Epithelial cell of esophagus (primary cell): ENCODE measurements around the gene SLC25A38.

ENCODE experiments used
- DNase-seq: peaks from one replicate; pipeline ENCODE4 v3.0.0; 2010; ENCODE audit warnings: low read depth
- H3K4me3 ChIP-seq: 2 replicates; pipeline ENCODE4 v1.5.1; 2011; ENCODE audit warnings: mild to moderate bottlenecking, low read length, control low read depth
- TF ChIP-seq, protein P1 (sequence below): IDR thresholded peaks from 2 replicates; pipeline ENCODE4 v1.5.1; 2011; ENCODE audit warnings: low read depth, mild to moderate bottlenecking, low read length, control low read depth, inconsistent platforms; ENCODE audit not compliant: insufficient read depth; ENCODE audit errors: missing control alignments

Gene SLC25A38

DNA sequence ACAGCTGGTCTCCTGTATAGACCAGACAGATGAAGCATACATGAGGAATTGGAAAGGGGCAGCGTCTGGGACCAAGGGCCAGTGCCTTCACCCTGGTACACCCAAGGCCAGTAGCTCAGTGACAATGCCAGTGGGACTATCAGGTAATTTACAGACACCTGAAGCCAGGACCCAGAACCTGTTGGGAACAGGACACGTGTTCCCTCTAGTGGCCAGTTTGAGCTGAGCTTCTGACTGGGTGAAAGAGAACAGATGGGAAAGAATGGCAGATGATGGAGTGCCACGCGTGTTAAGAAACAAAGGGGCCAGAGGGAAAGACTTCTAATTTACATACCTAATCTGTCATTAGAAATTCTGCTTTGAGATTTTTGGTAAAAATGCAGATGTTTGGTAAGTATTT, 5.1 kb upstream of the SLC25A38 start:
- TF ChIP-seq, protein P1, sequence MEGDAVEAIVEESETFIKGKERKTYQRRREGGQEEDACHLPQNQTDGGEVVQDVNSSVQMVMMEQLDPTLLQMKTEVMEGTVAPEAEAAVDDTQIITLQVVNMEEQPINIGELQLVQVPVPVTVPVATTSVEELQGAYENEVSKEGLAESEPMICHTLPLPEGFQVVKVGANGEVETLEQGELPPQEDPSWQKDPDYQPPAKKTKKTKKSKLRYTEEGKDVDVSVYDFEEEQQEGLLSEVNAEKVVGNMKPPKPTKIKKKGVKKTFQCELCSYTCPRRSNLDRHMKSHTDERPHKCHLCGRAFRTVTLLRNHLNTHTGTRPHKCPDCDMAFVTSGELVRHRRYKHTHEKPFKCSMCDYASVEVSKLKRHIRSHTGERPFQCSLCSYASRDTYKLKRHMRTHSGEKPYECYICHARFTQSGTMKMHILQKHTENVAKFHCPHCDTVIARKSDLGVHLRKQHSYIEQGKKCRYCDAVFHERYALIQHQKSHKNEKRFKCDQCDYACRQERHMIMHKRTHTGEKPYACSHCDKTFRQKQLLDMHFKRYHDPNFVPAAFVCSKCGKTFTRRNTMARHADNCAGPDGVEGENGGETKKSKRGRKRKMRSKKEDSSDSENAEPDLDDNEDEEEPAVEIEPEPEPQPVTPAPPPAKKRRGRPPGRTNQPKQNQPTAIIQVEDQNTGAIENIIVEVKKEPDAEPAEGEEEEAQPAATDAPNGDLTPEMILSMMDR, result peak; percentile 93
- H3K4me3 ChIP-seq, result no peak overlapping the region
- DNase-seq, result peak; percentile 77

- H3K4me3 ChIP-seq, result no peak overlapping the region
- TF ChIP-seq, protein P1, result no peak
- DNase-seq, result no peak
These were observed 4.0 kb upstream of the SLC25A38 start for GRCh38 chr3:39378957-39379777.

- DNase-seq, result no peak
- TF ChIP-seq, protein P1, result no peak
- no peak overlapping the region for H3K4me3 ChIP-seq
These were observed 3.4 kb upstream of the SLC25A38 start for GRCh38 chr3:39379778-39380155.

DNA sequence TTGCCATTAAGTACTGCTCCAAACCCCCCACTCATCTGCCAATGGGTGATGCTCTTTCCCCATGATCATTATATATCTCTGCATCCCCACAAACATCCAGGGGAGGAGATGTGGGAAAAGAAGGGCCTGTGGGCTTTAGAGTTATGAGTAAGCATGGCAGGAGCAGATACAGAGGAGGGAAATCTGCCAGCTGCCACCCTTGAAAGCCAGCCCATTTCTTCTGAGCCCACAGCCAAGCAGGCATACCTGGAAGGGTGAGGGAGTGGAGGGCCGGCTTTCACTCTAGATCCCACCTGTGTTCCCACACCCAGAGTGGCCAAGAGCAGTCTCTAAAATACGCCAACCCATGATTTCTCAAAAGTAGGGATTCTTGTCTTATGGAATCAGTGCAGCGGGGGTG, 1.7 kb upstream of the SLC25A38 start:
- no peak overlapping the region for H3K4me3 ChIP-seq
- TF ChIP-seq, protein P1, result no peak
- DNase-seq, result no peak

DNA sequence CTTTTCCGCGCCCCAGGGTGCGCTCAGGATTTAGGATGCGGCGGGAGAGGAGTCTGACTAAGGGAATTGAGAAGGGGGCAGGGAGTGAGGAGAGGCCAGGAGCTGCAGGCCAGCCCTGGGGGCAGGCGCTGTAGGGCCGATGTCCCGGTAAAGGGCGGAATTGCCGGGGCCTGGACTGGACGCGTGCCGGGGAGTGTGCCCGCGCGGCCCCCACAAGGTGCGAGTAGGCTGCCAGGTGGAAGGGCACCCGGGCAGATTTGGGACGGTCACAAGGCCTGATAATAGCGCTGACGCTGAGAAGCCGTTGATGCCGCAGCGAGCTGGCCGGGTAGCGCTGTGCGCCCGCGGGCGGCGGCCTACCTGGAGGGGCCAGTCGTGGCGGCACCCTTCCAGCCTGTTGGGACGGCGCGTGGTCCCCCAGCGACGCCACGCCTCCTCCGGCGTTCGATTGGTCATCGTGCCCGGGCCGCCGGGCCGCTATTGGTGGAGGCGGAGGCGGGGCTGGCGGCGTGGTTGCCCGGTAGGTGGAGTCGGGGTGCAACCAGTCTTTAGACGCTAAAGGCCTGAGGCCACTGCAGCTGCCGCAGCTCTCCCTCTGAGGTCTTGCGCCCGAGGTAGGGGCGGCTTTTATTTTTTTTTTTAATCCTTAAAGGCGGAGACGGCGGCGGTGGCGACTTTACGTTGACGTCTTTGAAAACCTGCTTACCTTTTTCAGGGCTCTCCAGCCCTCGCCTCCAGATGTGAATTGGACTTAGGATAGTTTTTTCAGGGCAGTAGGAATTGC, 903 bp downstream of the SLC25A38 start:
- peak; percentile 96 for DNase-seq
- peak overlapping the region; percentile 84 for H3K4me3 ChIP-seq
- TF ChIP-seq, protein P1, result no peak

- H3K4me3 ChIP-seq, result peak overlapping the region; percentile 84
- TF ChIP-seq, protein P1, result no peak
- DNase-seq, result no peak
These were observed 1.5 kb downstream of the SLC25A38 start for GRCh38 chr3:39384665-39385000.
